PFSK-1 (cell line): ENCODE measurements around the gene RRP9.

Experiments used
- FOXP2 ChIP-seq: optimal IDR thresholded peaks from 2 replicates; pipeline ENCODE3; 2011; ENCODE audit warnings: borderline replicate concordance, control low read depth, inconsistent platforms; ENCODE audit not compliant: insufficient read depth; ENCODE audit errors: extremely low read length, extremely low read depth
- POLR2AphosphoS5 ChIP-seq: IDR thresholded peaks from 2 replicates; pipeline ENCODE4 v1.6.1; 2012; ENCODE audit warnings: low read depth, mild to moderate bottlenecking, control low read depth, low read length, moderate library complexity
- SIN3A ChIP-seq: IDR thresholded peaks from 2 replicates; pipeline ENCODE4 v1.6.1; 2012; ENCODE audit warnings: mild to moderate bottlenecking, low read length, moderate library complexity, borderline replicate concordance; ENCODE audit not compliant: insufficient read depth
- TAF1 ChIP-seq: IDR thresholded peaks from 2 replicates; pipeline ENCODE4 v1.6.1; 2012; ENCODE audit warnings: low read length, control low read depth, borderline replicate concordance; ENCODE audit not compliant: insufficient read depth
- TF ChIP-seq, protein P1 (sequence below), 2 experiments: IDR thresholded peaks; 2 replicates each; pipeline versions ENCODE4 v1.6.1 to v1.8.0; 2011 to 2012; ENCODE audit warnings: low read depth in 2 of 2, low read length in 2 of 2, control low read depth in 1 of 2, inconsistent platforms in 1 of 2, mild to moderate bottlenecking in 1 of 2, moderate library complexity in 1 of 2; ENCODE audit not compliant: insufficient read depth in 1 of 2

Gene RRP9

DNA sequence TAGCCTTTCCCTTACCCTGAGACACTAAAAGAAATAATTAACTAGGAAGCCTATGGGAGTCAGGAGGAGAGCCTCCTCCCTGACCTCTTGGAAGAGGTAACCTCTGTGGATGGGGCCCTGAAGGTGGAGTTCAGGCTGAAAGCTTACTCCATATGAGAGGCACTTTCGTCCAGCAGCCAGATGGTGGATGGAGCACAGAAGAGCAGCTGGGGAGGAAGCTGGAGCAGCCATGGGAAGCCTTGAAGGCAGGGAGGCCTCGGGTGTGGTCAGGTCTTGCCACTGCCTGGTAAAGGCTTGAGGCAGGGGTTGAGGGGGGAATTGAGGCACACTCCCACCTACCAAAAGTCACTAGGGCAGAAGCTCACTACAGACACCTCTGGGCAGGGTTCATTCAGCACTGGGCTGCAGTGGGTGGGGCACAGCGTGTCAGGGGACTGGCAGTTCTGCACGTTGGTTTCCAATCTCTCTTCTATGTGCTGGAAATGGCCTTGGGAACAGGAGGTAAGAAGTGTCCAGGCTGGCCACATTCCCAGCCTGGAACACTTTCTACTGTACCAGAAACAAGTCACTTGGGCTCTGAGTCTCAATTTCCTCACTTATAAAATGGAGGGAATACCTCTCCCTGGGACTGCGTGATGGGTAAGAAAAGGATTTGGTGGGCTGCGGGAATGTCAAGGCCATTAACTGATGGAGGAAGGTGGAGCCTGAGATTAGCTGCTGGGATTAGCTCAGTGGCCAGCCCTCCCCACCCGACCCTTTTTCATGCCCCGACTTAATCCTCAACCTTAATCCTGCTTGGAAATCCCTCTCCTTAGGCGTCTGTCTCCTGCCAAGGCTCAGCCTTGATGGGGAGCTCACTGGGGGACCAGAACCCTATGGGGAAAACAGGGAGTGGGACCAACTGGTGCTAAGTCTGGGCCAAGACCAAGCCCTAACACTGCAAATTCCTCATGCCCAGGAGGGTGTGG is 20.2 kb upstream of the RRP9 start:
- TF ChIP-seq TAF1 (no peak), FOXP2 (no peak), POLR2AphosphoS5 (no peak), SIN3A (no peak)
- TF ChIP-seq, protein P1, sequence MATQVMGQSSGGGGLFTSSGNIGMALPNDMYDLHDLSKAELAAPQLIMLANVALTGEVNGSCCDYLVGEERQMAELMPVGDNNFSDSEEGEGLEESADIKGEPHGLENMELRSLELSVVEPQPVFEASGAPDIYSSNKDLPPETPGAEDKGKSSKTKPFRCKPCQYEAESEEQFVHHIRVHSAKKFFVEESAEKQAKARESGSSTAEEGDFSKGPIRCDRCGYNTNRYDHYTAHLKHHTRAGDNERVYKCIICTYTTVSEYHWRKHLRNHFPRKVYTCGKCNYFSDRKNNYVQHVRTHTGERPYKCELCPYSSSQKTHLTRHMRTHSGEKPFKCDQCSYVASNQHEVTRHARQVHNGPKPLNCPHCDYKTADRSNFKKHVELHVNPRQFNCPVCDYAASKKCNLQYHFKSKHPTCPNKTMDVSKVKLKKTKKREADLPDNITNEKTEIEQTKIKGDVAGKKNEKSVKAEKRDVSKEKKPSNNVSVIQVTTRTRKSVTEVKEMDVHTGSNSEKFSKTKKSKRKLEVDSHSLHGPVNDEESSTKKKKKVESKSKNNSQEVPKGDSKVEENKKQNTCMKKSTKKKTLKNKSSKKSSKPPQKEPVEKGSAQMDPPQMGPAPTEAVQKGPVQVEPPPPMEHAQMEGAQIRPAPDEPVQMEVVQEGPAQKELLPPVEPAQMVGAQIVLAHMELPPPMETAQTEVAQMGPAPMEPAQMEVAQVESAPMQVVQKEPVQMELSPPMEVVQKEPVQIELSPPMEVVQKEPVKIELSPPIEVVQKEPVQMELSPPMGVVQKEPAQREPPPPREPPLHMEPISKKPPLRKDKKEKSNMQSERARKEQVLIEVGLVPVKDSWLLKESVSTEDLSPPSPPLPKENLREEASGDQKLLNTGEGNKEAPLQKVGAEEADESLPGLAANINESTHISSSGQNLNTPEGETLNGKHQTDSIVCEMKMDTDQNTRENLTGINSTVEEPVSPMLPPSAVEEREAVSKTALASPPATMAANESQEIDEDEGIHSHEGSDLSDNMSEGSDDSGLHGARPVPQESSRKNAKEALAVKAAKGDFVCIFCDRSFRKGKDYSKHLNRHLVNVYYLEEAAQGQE (IDR thresholded peaks at IDR 0.05; ENCODE audit: insufficient read depth in 1 of 2, low read depth in 2 of 2, low read length in 2 of 2) = no peak

DNA sequence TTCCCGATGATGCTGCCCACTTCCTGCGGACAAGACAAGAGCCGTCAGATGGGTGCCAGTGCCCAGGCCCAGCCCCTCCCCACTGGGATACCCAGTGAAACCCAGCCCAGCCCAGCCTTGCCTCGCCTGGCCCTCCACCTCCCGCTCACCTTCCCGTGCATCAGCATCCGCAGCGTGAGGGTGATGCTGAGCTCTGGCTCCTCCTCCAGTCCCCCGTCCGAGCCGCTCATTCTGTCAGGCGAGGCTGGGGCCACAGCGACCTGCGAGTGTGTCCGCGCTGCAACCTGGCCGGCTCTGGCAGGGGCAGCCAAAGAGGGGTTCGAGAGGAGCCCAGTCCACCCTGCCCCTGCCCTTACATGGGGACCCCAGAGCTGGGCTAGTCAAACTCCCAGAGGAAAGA is 19.3 kb upstream of the RRP9 start:
- TF ChIP-seq FOXP2 (no peak), SIN3A (no peak), POLR2AphosphoS5 (no peak), TAF1 (no peak)
- TF ChIP-seq, protein P1 (IDR thresholded peaks at IDR 0.05; ENCODE audit: insufficient read depth in 1 of 2, low read depth in 2 of 2, low read length in 2 of 2) = no peak

DNA sequence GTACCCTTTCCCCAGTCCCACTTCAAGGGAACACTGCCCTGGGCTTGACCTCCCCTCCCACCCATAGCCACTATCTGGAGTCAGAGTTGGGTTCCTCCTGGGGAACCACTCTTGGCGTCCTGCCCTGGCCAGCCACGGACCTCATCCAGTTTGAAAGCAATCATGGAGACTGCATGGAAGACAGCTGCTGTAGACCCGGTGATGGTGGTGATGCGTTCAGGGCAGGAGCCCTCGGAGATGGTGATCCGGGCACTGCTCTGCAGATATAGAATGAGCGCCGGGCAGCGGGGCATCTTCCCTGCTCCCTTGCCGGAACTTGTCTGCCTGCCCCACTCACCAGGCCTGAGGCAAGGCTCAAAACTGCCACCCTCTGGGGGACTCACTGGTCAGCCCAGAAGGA is 18.7 kb upstream of the RRP9 start:
- TF ChIP-seq, protein P1 (IDR thresholded peaks at IDR 0.05; ENCODE audit: insufficient read depth in 1 of 2, low read depth in 2 of 2, low read length in 2 of 2) = no peak
- no peak for TF ChIP-seq TAF1
- no peak for TF ChIP-seq POLR2AphosphoS5
- no peak for TF ChIP-seq SIN3A
- TF ChIP-seq FOXP2 = no peak

DNA sequence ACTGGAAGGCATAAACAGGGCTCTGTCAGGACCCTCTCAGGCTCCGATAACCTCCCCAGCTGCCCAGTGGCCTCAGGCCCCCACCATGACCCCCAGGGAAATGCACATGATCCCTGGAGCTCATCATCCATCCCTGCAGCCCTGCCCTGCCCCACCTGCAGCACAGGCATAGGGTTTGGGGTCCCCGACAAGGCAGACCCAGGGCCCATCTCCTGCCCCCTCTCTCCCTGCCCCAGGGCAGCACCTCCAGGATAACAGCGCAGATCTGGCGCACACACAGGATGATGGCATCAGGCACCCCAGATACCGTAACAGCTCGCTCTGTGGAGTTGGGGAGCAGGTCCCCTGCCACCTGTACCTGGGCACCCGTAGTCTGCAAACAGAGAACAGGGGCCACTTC is 17.9 kb upstream of the RRP9 start:
- TF ChIP-seq FOXP2 = no peak
- no peak for TF ChIP-seq TAF1
- TF ChIP-seq, protein P1 (IDR thresholded peaks at IDR 0.05; ENCODE audit: insufficient read depth in 1 of 2, low read depth in 2 of 2, low read length in 2 of 2) = no peak
- no peak for TF ChIP-seq POLR2AphosphoS5
- TF ChIP-seq SIN3A = no peak
